IMR-90 (cell line): ENCODE results near the gene WDR1. TPM values are rescaled to one million over a fixed set of nuclear protein-coding genes. Genes with fewer than 3 reads are reported as not detected.

Source experiments
- ATAC-seq: fragments of 200-7000 bp; cut with Tn5 transposase; 2 replicates; pipeline ENCODE4 v1.9.1; 2020; ENCODE audit warnings: low read depth, mild to moderate bottlenecking, moderate library complexity
- BruUV-seq: library from RNA; stranded (reverse); fragments of 400-500 nt; replicated peaks from 2 replicates; lab custom pipeline; 2021; lab: Mats Ljungman, UMichigan
- CTCF ChIA-PET: fragments of 300-600 bp; formaldehyde crosslinking; extraction: SDS; loops from one replicate; lab custom pipeline; 2021; ENCODE audit warnings: antibody characterized with exemption; lab: Yijun Ruan, JAX
- POLR2A ChIA-PET: fragments of 300-600 bp; sonication (Branson Sonifier 250); formaldehyde crosslinking; loops from one replicate; lab custom pipeline; 2022; ENCODE audit warnings: antibody characterized with exemption; ENCODE audit not compliant: unreplicated experiment; lab: Charles Lee
- DNase-seq: peaks from one replicate; pipeline ENCODE4 v3.0.0; 2013
- H2AFZ ChIP-seq: replicated peaks from 2 replicates; pipeline ENCODE3; 2013; ENCODE audit warnings: low read length, mild to moderate bottlenecking; ENCODE audit not compliant: poor library complexity
- H2AK5ac ChIP-seq: 2 replicates; pipeline ENCODE4 v1.6.1; 2013; ENCODE audit warnings: low read depth, low read length, inconsistent platforms
- H2AK9ac ChIP-seq: replicated peaks from 2 replicates; pipeline ENCODE3; 2013; ENCODE audit warnings: mild to moderate bottlenecking, low read depth, low read length, moderate library complexity; ENCODE audit not compliant: poor library complexity
- H2BK120ac ChIP-seq: 2 replicates; pipeline ENCODE4 v1.6.1; 2013; ENCODE audit warnings: low read depth, low read length, inconsistent platforms
- H2BK15ac ChIP-seq: 3 replicates; pipeline ENCODE4 v1.6.1; 2013; ENCODE audit warnings: low read depth, low read length, inconsistent platforms
- H2BK20ac ChIP-seq: 2 replicates; pipeline ENCODE4 v1.6.1; 2013; ENCODE audit warnings: low read depth, mild to moderate bottlenecking, inconsistent platforms, low read length, moderate library complexity
- H2BK5ac ChIP-seq: 2 replicates; pipeline ENCODE4 v1.6.1; 2013; ENCODE audit warnings: mild to moderate bottlenecking, low read depth, low read length, inconsistent platforms; ENCODE audit not compliant: poor library complexity, severe bottlenecking
- H3K14ac ChIP-seq: replicated peaks from 2 replicates; pipeline ENCODE4 v1.6.1; 2013; ENCODE audit warnings: low read depth, low read length, inconsistent platforms
- H3K18ac ChIP-seq: 2 replicates; pipeline ENCODE4 v1.6.1; 2013; ENCODE audit warnings: low read depth, low read length, control low read depth
- H3K23ac ChIP-seq: 2 replicates; pipeline ENCODE4 v1.6.1; 2013; ENCODE audit warnings: low read depth, low read length, inconsistent platforms
- H3K27ac ChIP-seq: 2 replicates; pipeline ENCODE4 v1.5.1; 2013; ENCODE audit warnings: mild to moderate bottlenecking, control low read depth, low read length; ENCODE audit not compliant: insufficient read depth
- H3K27me3 ChIP-seq: 2 replicates; pipeline ENCODE4 v1.6.1; 2013; ENCODE audit warnings: low read length; ENCODE audit not compliant: control insufficient read depth, insufficient read depth
- H3K36me3 ChIP-seq: 2 replicates; pipeline ENCODE4 v1.6.1; 2013; ENCODE audit warnings: low read length, mixed read lengths; ENCODE audit not compliant: control insufficient read depth, insufficient read depth
- H3K4ac ChIP-seq: 2 replicates; pipeline ENCODE4 v1.6.1; 2013; ENCODE audit warnings: low read depth, low read length, inconsistent platforms
- H3K4me1 ChIP-seq: 2 replicates; pipeline ENCODE4 v1.6.1; 2013; ENCODE audit warnings: low read length, mixed read lengths; ENCODE audit not compliant: control insufficient read depth, insufficient read depth
- H3K4me2 ChIP-seq: 2 replicates; pipeline ENCODE4 v1.6.1; 2013; ENCODE audit warnings: low read depth, mild to moderate bottlenecking, control low read depth, low read length, moderate library complexity
- H3K4me3 ChIP-seq: 2 replicates; pipeline ENCODE4 v1.5.1; 2013; ENCODE audit warnings: low read depth, mild to moderate bottlenecking, control low read depth, low read length, moderate library complexity; ENCODE audit not compliant: insufficient read depth
- H3K56ac ChIP-seq: 2 replicates; pipeline ENCODE4 v1.6.1; 2013; ENCODE audit warnings: low read length, inconsistent platforms; ENCODE audit not compliant: insufficient read depth; ENCODE audit errors: extremely low read depth
- H3K79me1 ChIP-seq, 2 experiments: 2 replicates each; pipeline ENCODE4 v1.6.1; 2013; ENCODE audit warnings: low read length in 2 of 2, inconsistent platforms in 1 of 2, low read depth in 1 of 2
- H3K9ac ChIP-seq: 2 replicates; pipeline ENCODE4 v1.6.1; 2013; ENCODE audit warnings: low read depth, low read length, control low read depth
- H3K9me1 ChIP-seq: 2 replicates; pipeline ENCODE4 v1.6.1; 2013; ENCODE audit warnings: low read length, inconsistent platforms; ENCODE audit not compliant: insufficient read depth
- H3K9me3 ChIP-seq: 2 replicates; pipeline ENCODE4 v1.6.1; 2013; ENCODE audit warnings: low read length; ENCODE audit not compliant: control insufficient read depth, insufficient read depth
- H4K20me1 ChIP-seq: 2 replicates; pipeline ENCODE4 v1.6.1; 2013; ENCODE audit warnings: low read length, inconsistent platforms; ENCODE audit not compliant: insufficient read depth
- H4K5ac ChIP-seq: 2 replicates; pipeline ENCODE4 v1.6.1; 2013; ENCODE audit warnings: mild to moderate bottlenecking, low read depth, low read length, control low read depth
- H4K8ac ChIP-seq, 2 experiments: 2 replicates each; pipeline ENCODE4 v1.6.1; 2013; ENCODE audit warnings: low read depth in 2 of 2, low read length in 2 of 2, control low read depth in 1 of 2, inconsistent platforms in 1 of 2
- H4K91ac ChIP-seq: 2 replicates; pipeline ENCODE4 v1.6.1; 2013; ENCODE audit warnings: low read depth, low read length, inconsistent platforms; ENCODE audit not compliant: insufficient read depth
- BHLHE40 ChIP-seq: fragments of 150-350 bp; IDR thresholded peaks from 2 replicates; pipeline ENCODE4 v1.6.1; 2016; ENCODE audit warnings: mild to moderate bottlenecking, low read depth, low read length
- CEBPB ChIP-seq: IDR thresholded peaks from 2 replicates; pipeline ENCODE4 v1.6.1; 2012; ENCODE audit warnings: low read depth, low read length, improper control_type of control experiment
- CHD1 ChIP-seq: IDR thresholded peaks from 2 replicates; pipeline ENCODE4 v1.6.1; 2012; ENCODE audit warnings: low read depth, low read length, improper control_type of control experiment
- CTCF ChIP-seq: conservative IDR thresholded peaks from 2 replicates; pipeline ENCODE4 v1.5.1; 2012; ENCODE audit warnings: mild to moderate bottlenecking, low read depth, low read length, improper control_type of control experiment
- ELK1 ChIP-seq: fragments of 150-350 bp; IDR thresholded peaks from 2 replicates; pipeline ENCODE4 v1.6.1; 2016; ENCODE audit warnings: low read depth, mild to moderate bottlenecking, low read length, moderate library complexity, borderline replicate concordance
- FOS ChIP-seq: fragments of 150-350 bp; IDR thresholded peaks from 2 replicates; pipeline ENCODE4 v1.6.1; 2016; ENCODE audit warnings: low read depth, low read length
- MAFK ChIP-seq: IDR thresholded peaks from 2 replicates; pipeline ENCODE4 v1.6.1; 2012; ENCODE audit warnings: low read depth, low read length, improper control_type of control experiment
- MAZ ChIP-seq: IDR thresholded peaks from 2 replicates; pipeline ENCODE4 v1.6.1; 2012; ENCODE audit warnings: low read depth, mild to moderate bottlenecking, low read length, improper control_type of control experiment, moderate library complexity, borderline replicate concordance
- MXI1 ChIP-seq: IDR thresholded peaks from 2 replicates; pipeline ENCODE4 v1.6.1; 2012; ENCODE audit warnings: low read depth, mild to moderate bottlenecking, low read length, moderate library complexity, borderline replicate concordance
- NFE2L2 ChIP-seq: fragments of 150-350 bp; IDR thresholded peaks from 2 replicates; pipeline ENCODE4 v1.6.1; 2016; ENCODE audit warnings: low read depth, mild to moderate bottlenecking, low read length
- POLR2A ChIP-seq: IDR thresholded peaks from 2 replicates; pipeline ENCODE4 v1.6.1; 2012; ENCODE audit warnings: mild to moderate bottlenecking, low read depth, low read length
- RCOR1 ChIP-seq: IDR thresholded peaks from 2 replicates; pipeline ENCODE4 v1.6.1; 2012; ENCODE audit warnings: mild to moderate bottlenecking, low read length, improper control_type of control experiment; ENCODE audit not compliant: insufficient replicate concordance
- RFX5 ChIP-seq: IDR thresholded peaks from 2 replicates; pipeline ENCODE4 v1.8.0; 2012; ENCODE audit warnings: low read depth, mild to moderate bottlenecking, low read length, moderate library complexity
- SMC3 ChIP-seq: fragments of 150-350 bp; IDR thresholded peaks from 2 replicates; pipeline ENCODE4 v1.6.1; 2016; ENCODE audit warnings: low read depth, mild to moderate bottlenecking, antibody characterized with exemption, low read length, moderate library complexity
- USF2 ChIP-seq: fragments of 150-350 bp; IDR thresholded peaks from 2 replicates; pipeline ENCODE4 v1.6.1; 2017; ENCODE audit warnings: mild to moderate bottlenecking, antibody characterized with exemption, low read length, low read depth
- WGBS, 2 experiments: methylation state at CpG; one replicate each; pipeline versions ENCODE4 v1.1.5 to v1.1.7; 2013; ENCODE audit warnings: missing lambda C conversion rate in 2 of 2; ENCODE audit not compliant: insufficient read length in 1 of 2; ENCODE audit errors: extremely low coverage in 2 of 2; 5-methylcytosine and 5-hydroxymethylcytosine counted together
- dilution Hi-C: fragments of 300-500 bp; cut with HindIII; formaldehyde crosslinking; loops from one replicate; pipeline ENCODE4 v1.14.3; 2018; ENCODE audit warnings: low sequenced_read_pairs; ENCODE audit not compliant: unreplicated experiment
- in situ Hi-C: fragments of 300-500 bp; cut with MboI; formaldehyde crosslinking; loops from 3 replicates; pipeline ENCODE4 v1.14.3; 2019; ENCODE audit warnings: low sequenced_read_pairs, inconsistent platforms, mixed read lengths
- intact Hi-C: fragments of 100-400 bp; cut with micrococcal nuclease; formaldehyde crosslinking; loops from 2 replicates; pipeline ENCODE4 v1.10.0; 2022
- polyA plus RNA-seq, 3 experiments: library from polyadenylated mRNA; depleted of rRNA; stranded (reverse); fragments of >200 nt; gene quantifications; 2 replicates each; pipeline ENCODE4 v1.2.3, GENCODE V29; 2012; ENCODE audit warnings: low replicate concordance in 1 of 3
- total RNA-seq: library from RNA; depleted of rRNA; stranded (reverse); fragments of >200 nt; gene quantifications from 2 replicates; pipeline ENCODE4 v1.2.3, GENCODE V29; 2012

WDR1 gene
- total and polyA plus RNA-seq, 2 of the 4 experiments (the other 2 are of a cell fraction): 725 to 992 TPM

DNA sequence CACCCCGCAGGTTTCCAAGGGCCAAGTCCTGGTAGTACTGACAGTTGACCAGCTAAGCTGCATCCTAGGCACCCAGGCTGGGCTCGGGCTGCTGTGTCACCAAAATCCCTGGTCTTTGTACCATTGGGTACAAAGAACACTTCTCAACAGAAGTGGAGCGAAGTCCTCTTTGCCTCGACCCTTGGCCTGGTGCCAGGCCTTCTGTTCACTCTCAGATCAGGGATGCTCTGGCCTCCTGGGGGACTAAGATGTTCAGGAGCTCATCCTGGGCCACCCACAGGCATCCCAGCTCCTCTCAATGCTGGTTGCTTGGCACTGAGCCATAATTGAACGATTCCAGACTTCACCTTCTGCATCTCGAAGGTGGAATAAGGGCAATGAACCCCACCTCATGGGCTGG is 81.5 kb downstream of the WDR1 start:
- no TSS peak for BruUV-seq
- DNase-seq (no peak), ATAC-seq (no peak)
- Histone ChIP-seq H3K4me1 (peaks cover 22% of the 10 kb centered on the region), H4K8ac (no peak overlapping the region), H3K27ac (no peak overlapping the region), H4K5ac (no peak overlapping the region), H3K36me3 (no peaks in the 10 kb centered on the region), H3K9me3 (no peaks in the 10 kb centered on the region), H3K23ac (no peak overlapping the region), H2AK9ac (no peak overlapping the region), H3K4me2 (no peak overlapping the region), H3K79me1 (no peaks in the 10 kb centered on the region), H3K27me3 (no peaks in the 10 kb centered on the region), H3K56ac (no peak overlapping the region), H3K14ac (no peak overlapping the region), H3K4me3 (no peak overlapping the region), H2BK20ac (no peak overlapping the region), H2BK15ac (no peak overlapping the region), H4K91ac (no peak overlapping the region), H4K20me1 (no peaks in the 10 kb centered on the region), H2BK120ac (no peak overlapping the region), H2AFZ (no peak overlapping the region), H3K9me1 (peaks cover 7% of the 10 kb centered on the region), H3K4ac (no peak overlapping the region), H2BK5ac (no peak overlapping the region), H3K18ac (no peak overlapping the region), H3K9ac (no peak overlapping the region), H2AK5ac (no peak overlapping the region)
- TF ChIP-seq FOS: no peak
- no peak for TF ChIP-seq CTCF
- no peak for TF ChIP-seq MAFK
- TF ChIP-seq USF2: no peak
- no peak for TF ChIP-seq MAZ
- TF ChIP-seq CHD1: no peak
- no peak for TF ChIP-seq NFE2L2
- TF ChIP-seq BHLHE40: no peak
- TF ChIP-seq ELK1: no peak
- TF ChIP-seq POLR2A: no peak
- no peak for TF ChIP-seq MXI1
- TF ChIP-seq RCOR1: no peak
- TF ChIP-seq RFX5: no peak
- TF ChIP-seq SMC3: no peak
- TF ChIP-seq CEBPB: no peak
- in situ Hi-C loops (no loop called here), dilution Hi-C loops (no loop called here), intact Hi-C loops (no loop called here)
- ChIA-PET CTCF (no interaction called here), POLR2A (no interaction called here)
- 77% methylated on average over 4 of the region's 6 CpGs; no CpG with 5 or more reads in 1 of the 2 experiments for WGBS, 2 experiments
